A673 (cell line): ENCODE measurements around the gene RNPEP. TPM values are rescaled to one million over a fixed set of nuclear protein-coding genes. Genes with fewer than 3 reads are reported as not detected.

ENCODE experiments used
- BruUV-seq: library from RNA; stranded (reverse); fragments of 400-500 nt; replicated peaks from 2 replicates; lab custom pipeline; 2021; lab: Mats Ljungman, UMichigan
- CTCF ChIA-PET: fragments of 300-600 bp; sonication (Branson Sonifier 250); formaldehyde crosslinking; loops from one replicate; lab custom pipeline; 2022; ENCODE audit warnings: antibody characterized with exemption; lab: Charles Lee
- POLR2A ChIA-PET: fragments of 300-600 bp; sonication (Branson Sonifier 250); formaldehyde crosslinking; loops from one replicate; lab custom pipeline; 2022; ENCODE audit warnings: antibody characterized with exemption; ENCODE audit not compliant: low non-redundant PET; lab: Charles Lee
- DNase-seq: peaks from one replicate; pipeline ENCODE4 v3.0.0-alpha.2; 2015; ENCODE audit warnings: low spot score
- H3K27ac ChIP-seq: fragments of 200-600 bp; sonication (generic); 2 replicates; pipeline ENCODE4 v1.5.1; 2016; ENCODE audit warnings: mixed run types, low read depth, mild to moderate bottlenecking, mixed read lengths, antibody characterized with exemption, low read length; ENCODE audit not compliant: poor library complexity, severe bottlenecking
- H3K27me3 ChIP-seq: fragments of 200-600 bp; sonication (generic); replicated peaks from 2 replicates; pipeline ENCODE4 v1.6.1; 2017; ENCODE audit warnings: mixed run types, low read depth, mild to moderate bottlenecking, mixed read lengths, antibody characterized with exemption, low read length; ENCODE audit not compliant: insufficient read depth, poor library complexity
- H3K36me3 ChIP-seq: fragments of 200-600 bp; sonication (generic); 2 replicates; pipeline ENCODE4 v1.6.1; 2016; ENCODE audit warnings: mixed run types, mild to moderate bottlenecking, mixed read lengths, antibody characterized with exemption, low read length; ENCODE audit not compliant: insufficient read depth, poor library complexity, severe bottlenecking
- H3K4me1 ChIP-seq: fragments of 200-600 bp; sonication (generic); 2 replicates; pipeline ENCODE4 v1.6.1; 2017; ENCODE audit warnings: mixed run types, mild to moderate bottlenecking, mixed read lengths, antibody characterized with exemption, low read length; ENCODE audit not compliant: insufficient read depth, poor library complexity, severe bottlenecking
- H3K4me3 ChIP-seq: fragments of 200-600 bp; sonication (generic); 2 replicates; pipeline ENCODE4 v1.5.1; 2016; ENCODE audit warnings: low read depth, mixed run types, mild to moderate bottlenecking, mixed read lengths, low read length; ENCODE audit not compliant: poor library complexity, severe bottlenecking
- H3K9me3 ChIP-seq: fragments of 200-600 bp; sonication (generic); 2 replicates; pipeline ENCODE4 v1.6.1; 2016; ENCODE audit warnings: mixed run types, low read depth, mild to moderate bottlenecking, mixed read lengths, antibody characterized with exemption, low read length; ENCODE audit not compliant: poor library complexity, severe bottlenecking
- CTCF ChIP-seq: fragments of 300-800, 200-600 bp; sonication (generic); conservative IDR thresholded peaks from 2 replicates; pipeline ENCODE4 v1.5.1; 2017; ENCODE audit warnings: low read depth, mild to moderate bottlenecking, antibody characterized with exemption, low read length, moderate library complexity, mixed read lengths
- EZH2 ChIP-seq: fragments of 200-600 bp; sonication (generic); IDR thresholded peaks from 2 replicates; pipeline ENCODE4 v1.6.1; 2017; ENCODE audit warnings: borderline replicate concordance, low read depth, mild to moderate bottlenecking, mixed read lengths, antibody characterized with exemption, low read length; ENCODE audit not compliant: poor library complexity, severe bottlenecking
- intact Hi-C: fragments of 100-400 bp; cut with micrococcal nuclease; formaldehyde crosslinking; loops from one replicate; pipeline ENCODE4 v1.10.0; 2022; ENCODE audit not compliant: unreplicated experiment
- total RNA-seq: library from RNA; stranded (reverse); gene quantifications from 2 replicates; pipeline ENCODE4 v1.2.3, GENCODE V29; 2021

The RNPEP gene
- total RNA-seq, 1 experiment from 2014 or later = 59.3 TPM

- no peak overlapping the region for H3K4me3 ChIP-seq
- ChIA-PET CTCF (interaction anchor here (0.6 kb wide), 1 partner anchor 13 kb away, joined by 4 read pairs; no protein-coding TSS in a partner anchor), POLR2A (no interaction called here)
- intact Hi-C loops = no loop called here
- DNase-seq = no peak
- no peaks in the 10 kb centered on the region for H3K36me3 ChIP-seq
- TF ChIP-seq EZH2 (no peak), CTCF (no peak)
- no TSS peak for BruUV-seq
- no peaks in the 10 kb centered on the region for H3K4me1 ChIP-seq
- no peaks in the 10 kb centered on the region for H3K27me3 ChIP-seq
- H3K9me3 ChIP-seq = no peaks in the 10 kb centered on the region
- H3K27ac ChIP-seq = no peak overlapping the region
Measured at GRCh38 chr1:202012544-202013478, 30.4 kb downstream of the RNPEP start.

- intact Hi-C loops = no loop called here
- Histone ChIP-seq H3K9me3 (no peaks in the 10 kb centered on the region), H3K4me3 (no peak overlapping the region), H3K27ac (no peak overlapping the region), H3K36me3 (no peaks in the 10 kb centered on the region), H3K27me3 (no peaks in the 10 kb centered on the region), H3K4me1 (no peaks in the 10 kb centered on the region)
- no TSS peak for BruUV-seq
- no peak for DNase-seq
- ChIA-PET CTCF (no interaction called here), POLR2A (no interaction called here)
- TF ChIP-seq EZH2 (no peak), CTCF (no peak)
Measured at GRCh38 chr1:202013603-202014002, 31.2 kb downstream of the RNPEP start.

GRCh38 chr1:202014060-202014459, 31.6 kb downstream of the RNPEP start:
- POLR2A ChIA-PET = no interaction called here
- no peak for TF ChIP-seq CTCF
- no peak for TF ChIP-seq EZH2
- Histone ChIP-seq H3K27ac (no peak overlapping the region), H3K27me3 (no peaks in the 10 kb centered on the region), H3K9me3 (no peaks in the 10 kb centered on the region), H3K4me1 (no peaks in the 10 kb centered on the region), H3K4me3 (no peak overlapping the region), H3K36me3 (no peaks in the 10 kb centered on the region)
- CTCF ChIA-PET = no interaction called here
- DNase-seq = no peak
- no TSS peak for BruUV-seq
- intact Hi-C loops = no loop called here
